ENCODE data around the gene SH3BP2.

SH3BP2 gene

DNA sequence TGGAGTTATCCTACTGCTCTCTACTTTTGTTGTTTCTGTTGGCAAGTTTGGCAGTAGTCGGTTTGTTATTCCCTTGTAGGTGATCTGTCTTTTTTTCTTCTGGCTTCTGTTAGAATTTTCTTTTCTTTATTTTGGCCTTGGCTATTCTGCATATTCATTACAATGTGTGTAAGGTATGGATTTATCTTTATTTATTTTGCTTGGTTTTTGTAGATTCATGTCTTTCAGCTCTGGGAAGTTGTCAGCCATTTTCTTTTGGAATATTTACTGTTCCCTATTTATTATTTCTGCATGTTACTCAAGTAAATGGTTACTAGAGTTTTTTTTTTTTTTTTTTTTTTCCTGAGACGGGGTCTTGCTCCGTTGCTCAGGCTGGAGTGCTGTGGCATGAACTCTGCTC is 63.4 kb downstream of the SH3BP2 start:
- DNase-seq (ENCODE audit: low read depth), result no peak

DNA sequence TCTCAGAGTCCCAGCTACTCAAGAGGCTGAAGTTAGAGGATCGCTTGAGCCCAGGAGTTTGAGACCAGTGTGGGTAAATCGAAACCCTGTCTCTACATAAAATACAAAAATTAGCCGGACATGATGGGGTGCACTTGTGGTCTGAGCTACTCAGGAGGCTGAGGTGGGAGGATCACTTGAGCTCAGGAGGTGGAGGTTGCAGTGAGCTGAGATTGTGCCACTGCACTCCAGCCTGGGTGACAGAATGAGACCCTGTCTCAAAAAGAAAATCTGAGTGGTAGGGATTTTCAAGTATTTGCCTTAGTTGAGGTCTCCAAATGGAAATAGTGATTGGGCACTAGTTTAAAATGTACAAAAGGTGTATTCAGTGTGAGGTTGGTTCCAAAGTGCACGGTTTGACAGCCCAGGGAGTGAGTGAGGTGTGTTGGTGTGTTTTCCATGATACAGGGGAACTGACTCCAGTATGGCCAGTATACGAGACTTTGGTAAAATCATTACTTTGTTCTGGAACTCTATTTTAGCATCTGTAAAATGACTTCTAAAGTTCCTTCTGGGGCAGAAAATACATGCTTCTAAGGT is 64.6 kb downstream of the SH3BP2 start:
- DNase-seq (ENCODE audit: low read depth), result no peak

- DNase-seq (ENCODE audit: low read depth), result no peak
These were observed 65.7 kb downstream of the SH3BP2 start for GRCh38 chr4:2858451-2859217.

- DNase-seq (ENCODE audit: low read depth), result no peak
These were observed 66.6 kb downstream of the SH3BP2 start for GRCh38 chr4:2859514-2859913.

GRCh38 chr4:2860391-2861348 is 67.8 kb downstream of the SH3BP2 start:
- DNase-seq (ENCODE audit: low read depth), result no peak

- DNase-seq (ENCODE audit: low read depth), result no peak
These were observed 68.9 kb downstream of the SH3BP2 start for GRCh38 chr4:2861631-2862436.

- no peak for DNase-seq (ENCODE audit: low read depth)
These were observed 69.6 kb downstream of the SH3BP2 start for GRCh38 chr4:2862528-2862927.

GRCh38 chr4:2863649-2864048 is 70.8 kb downstream of the SH3BP2 start:
- no peak for DNase-seq (ENCODE audit: low read depth)

DNA sequence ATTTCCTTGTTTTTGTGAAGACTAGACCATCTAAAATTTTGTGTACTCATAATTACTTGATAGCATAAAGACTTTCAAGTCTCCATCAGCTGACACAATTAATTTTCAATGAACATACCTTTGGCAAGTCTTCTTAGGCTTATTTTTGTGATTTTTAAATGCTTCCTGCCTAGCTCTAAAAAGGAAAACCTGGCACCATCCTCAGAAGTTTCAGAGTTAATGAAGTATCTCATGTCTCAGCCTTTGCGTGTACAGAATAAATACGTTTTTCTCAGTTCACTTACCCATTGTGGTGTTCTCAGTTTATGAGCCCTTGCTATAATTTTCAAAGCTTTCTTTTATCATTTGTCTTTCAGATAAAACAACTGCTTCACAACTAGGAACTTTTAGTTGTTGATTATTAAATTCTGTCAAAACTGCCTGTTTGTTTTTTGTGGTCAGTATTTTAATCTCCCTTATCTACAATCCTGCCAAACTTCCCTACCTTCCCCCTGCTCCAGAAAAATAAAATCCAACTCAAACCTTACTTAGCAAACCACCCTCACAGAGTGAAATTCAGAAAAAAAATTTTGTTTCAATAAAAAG is 72.4 kb downstream of the SH3BP2 start:
- no peak for DNase-seq (ENCODE audit: low read depth)

DNA sequence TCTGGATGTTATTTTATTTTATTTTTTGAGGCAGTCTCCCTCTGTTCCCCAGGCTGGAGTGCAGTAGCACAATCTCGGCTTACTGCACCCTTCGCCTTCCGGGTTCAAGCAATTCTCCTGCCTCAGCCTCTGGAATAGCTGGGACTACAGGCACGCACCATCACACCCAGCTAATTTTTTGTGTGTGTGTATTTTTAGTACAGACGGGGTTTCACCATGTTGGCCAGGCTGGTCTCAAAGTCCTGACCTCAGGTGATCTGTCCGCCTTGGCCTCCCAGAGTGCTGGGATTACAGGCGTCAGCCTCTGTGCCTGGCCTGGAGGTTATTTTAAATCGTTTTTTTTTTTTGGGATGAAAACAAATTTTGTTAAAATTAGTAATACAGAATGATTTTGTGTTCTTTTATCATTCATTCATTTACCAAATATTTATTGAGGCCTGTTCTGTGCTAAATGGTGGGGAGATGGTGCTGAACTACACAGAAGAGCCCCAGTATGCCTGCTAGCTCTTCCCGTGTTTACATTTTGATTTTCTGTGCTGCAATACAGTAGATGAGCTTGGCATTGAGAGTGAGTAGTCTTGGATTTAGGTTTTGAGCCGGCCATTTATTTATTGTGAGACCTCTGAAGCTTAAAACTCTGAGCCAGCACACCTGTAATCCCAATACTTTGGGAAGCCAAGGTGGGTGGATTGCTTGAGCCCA is 73.4 kb downstream of the SH3BP2 start:
- no peak for DNase-seq (ENCODE audit: low read depth)

GRCh38 chr4:2866891-2867290 is 74.0 kb downstream of the SH3BP2 start:
- no peak for DNase-seq (ENCODE audit: low read depth)

DNA sequence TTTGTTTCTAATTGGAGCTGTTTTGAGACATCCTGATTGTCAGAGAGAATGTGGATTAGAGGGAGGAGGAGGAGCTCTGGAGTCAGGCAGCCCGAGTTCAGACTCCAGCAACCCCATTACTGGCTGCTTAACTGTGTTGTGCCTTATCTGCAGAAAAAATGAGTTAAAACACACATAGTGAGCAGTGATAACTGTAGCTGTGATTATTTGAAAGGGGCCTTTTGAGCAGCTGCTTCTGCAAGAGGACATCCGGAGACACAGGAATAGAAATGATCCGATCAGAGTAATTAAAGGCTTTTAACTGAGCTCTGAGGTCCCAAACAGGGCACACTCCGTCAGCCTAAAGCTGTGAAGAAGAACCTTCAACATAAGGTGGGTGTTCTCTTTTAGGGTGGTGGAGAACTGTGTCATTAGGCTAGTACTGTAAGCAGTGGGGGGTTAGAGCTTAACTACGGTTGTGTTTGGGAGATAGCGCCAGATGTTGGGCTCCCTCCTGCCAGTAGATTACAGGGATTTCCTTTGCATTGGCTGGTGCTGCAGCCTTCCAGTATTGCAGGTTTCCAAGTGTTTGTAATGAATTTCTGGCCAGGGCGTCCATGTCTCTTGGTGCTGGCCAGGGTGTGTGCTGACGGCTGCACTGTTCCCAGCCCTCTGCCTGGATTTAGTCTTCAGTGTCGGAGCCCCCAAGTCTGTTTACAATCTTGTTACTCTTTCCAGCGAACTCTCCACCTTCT is 75.0 kb downstream of the SH3BP2 start:
- DNase-seq (ENCODE audit: low read depth), result no peak

DNA sequence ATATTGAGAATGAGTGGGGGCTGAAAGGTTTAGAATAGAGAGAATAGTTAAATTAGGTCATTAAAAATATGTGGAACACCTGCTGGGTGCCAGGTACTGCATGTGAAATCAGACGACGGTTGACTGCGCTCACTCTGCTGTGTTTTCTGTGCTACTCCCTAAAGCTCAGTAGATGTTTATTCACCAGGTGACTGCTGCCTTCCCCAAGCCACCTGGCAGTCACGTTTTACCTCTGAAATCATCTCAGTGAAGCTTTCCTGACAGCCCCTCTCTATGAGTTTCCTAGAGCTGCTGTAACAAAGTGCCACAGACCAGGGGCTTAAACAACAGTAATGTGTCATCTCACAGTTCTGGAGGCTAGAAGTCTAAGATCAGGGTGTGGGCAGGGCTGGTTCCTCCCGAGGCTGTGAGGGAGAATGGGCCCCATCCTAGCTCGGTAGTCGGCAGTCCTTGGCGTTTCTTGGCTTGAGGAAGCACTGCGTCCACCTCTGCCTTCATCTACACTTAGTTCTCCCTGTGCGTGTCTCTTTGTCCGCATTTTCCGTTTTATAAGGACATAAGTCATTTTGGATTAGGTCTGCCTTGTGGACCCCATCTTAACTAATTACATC is 76.1 kb downstream of the SH3BP2 start:
- no peak for DNase-seq (ENCODE audit: low read depth)

GRCh38 chr4:2869659-2870058 is 76.8 kb downstream of the SH3BP2 start:
- DNase-seq (ENCODE audit: low read depth), result no peak

DNA sequence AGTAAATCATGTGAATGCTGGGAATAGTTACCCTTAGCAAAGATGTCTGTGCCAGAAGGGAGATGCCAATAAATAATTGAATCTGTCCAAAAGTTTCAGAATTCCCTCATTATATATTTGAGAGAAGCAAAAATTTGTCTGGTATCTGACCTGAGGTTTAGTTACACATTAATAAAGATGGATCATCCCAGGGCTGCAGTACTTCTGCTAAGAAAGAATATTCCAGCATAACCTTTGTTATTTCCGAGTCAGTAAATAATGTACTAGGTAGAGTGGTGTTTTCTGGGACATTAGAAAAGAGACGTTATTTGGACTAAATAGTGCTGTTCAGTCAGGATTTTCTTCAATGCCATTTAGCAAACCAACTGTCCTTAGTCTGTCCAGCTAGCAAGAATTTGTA is 77.2 kb downstream of the SH3BP2 start:
- no peak for DNase-seq (ENCODE audit: low read depth)

GRCh38 chr4:2871466-2871865 is 78.6 kb downstream of the SH3BP2 start:
- no peak for DNase-seq (ENCODE audit: low read depth)

DNA sequence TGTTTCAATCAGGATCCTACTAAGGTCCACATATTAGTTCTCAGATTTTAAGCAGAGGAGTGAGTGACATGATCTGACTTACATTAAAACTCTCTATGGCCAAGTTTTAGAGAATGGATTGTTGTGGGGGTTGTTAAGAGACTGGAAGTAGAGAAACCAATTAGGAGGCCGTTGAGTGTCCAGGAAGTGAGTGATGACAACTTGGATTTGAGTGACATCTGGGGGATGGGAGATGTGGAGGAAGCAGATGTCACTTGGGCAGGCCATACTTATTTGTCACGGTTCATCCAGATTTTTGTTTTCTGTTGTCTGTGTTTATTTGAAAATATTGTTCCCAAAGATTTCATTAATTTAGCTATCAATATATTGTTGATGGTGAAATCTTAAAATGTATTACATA is 79.0 kb downstream of the SH3BP2 start:
- DNase-seq (ENCODE audit: low read depth), result no peak

DNA sequence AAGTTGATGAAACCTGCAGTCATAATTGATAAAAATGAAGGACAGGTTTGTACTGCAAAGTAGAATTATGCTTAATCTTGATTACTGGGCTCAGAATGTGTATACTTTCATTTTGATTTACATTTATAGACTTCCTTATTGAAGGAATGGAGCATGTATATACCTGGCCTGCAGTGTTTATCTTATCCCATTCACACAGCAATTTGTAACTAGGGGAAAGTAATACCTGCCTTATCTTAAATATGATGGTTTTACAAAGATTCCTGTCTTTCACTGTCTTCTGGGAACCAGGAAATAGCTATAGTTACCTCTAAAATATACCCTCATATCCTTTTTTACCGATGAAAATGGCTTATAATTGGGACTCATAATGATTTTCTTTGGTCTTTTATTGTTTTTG is 80.4 kb downstream of the SH3BP2 start:
- DNase-seq (ENCODE audit: low read depth), result no peak

GRCh38 chr4:2874861-2875260 is 82.0 kb downstream of the SH3BP2 start:
- no peak for DNase-seq (ENCODE audit: low read depth)

- DNase-seq (ENCODE audit: low read depth), result no peak
These were observed 82.7 kb downstream of the SH3BP2 start for GRCh38 chr4:2875556-2875955.

All from activated T-cell treated with anti-CD3 and anti-CD28 coated beads for 48 hours (primary cell).